ENCODE data around the gene RPS16. TPM values are rescaled to one million over a fixed set of nuclear protein-coding genes. Genes with fewer than 3 reads are reported as not detected.

Gene RPS16
- total and polyA plus RNA-seq, 2 of the 13 experiments (the other 11 are each of a cell fraction or from before 2014, with no cell fraction given) = 488 to 2,583 TPM

DNA sequence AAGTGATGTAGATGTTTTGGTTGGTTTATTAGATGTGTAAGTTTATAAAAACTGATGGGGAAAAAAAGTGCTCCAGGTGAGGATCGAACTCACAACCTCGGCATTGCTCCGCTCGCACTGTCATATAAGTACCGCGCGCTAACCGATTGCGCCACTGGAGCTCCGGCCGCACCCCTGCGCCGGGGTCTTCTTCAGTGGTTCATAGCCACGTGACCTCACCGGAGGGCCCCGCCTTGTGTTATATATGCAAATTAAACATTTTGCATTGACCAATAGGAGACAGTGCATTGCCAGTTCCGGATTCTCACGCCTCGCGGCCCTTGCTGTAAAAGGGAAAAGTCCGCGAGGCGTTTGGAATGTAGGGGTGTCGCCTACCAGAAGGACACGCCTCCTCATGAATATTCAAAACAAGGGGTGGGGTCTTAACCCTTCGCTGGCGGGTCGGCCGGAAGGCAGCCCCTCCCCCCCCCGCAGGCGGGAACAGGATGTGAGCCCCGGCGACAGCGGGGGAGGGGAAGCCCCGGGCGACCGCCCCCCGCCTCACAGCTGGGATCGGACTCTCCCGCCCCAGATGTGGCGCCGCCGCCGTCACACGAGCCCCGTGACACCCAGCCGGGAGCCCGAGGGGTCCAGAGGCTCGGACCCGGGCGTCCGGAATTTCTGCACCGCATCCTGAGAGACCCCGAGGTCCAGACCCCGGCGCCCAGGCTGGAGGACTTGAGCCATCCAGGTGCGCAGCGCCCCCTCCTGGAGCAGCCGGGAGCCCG lies 23.5 kb downstream of the RPS16 start, which contains the start of gene PLEKHG2 (continued):
- no peak for TF ChIP-seq GRHL1 (CRISPR knock-in tag; conservative IDR thresholded peaks at IDR 0.05)
- TF ChIP-seq HNRNPUL1 (IDR thresholded peaks at IDR 0.05; ENCODE audit: low read depth, low read length) = no peak
- TF ChIP-seq, protein P1, sequence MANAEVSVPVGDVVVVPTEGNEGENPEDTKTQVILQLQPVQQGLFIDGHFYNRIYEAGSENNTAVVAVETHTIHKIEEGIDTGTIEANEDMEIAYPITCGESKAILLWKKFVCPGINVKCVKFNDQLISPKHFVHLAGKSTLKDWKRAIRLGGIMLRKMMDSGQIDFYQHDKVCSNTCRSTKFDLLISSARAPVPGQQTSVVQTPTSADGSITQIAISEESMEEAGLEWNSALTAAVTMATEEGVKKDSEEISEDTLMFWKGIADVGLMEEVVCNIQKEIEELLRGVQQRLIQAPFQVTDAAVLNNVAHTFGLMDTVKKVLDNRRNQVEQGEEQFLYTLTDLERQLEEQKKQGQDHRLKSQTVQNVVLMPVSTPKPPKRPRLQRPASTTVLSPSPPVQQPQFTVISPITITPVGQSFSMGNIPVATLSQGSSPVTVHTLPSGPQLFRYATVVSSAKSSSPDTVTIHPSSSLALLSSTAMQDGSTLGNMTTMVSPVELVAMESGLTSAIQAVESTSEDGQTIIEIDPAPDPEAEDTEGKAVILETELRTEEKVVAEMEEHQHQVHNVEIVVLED (CRISPR knock-in tag; IDR thresholded peaks at IDR 0.05; ENCODE audit: borderline replicate concordance) = no peak; the same call in 1 of the 2 replicates
- TF ChIP-seq, protein P2, sequence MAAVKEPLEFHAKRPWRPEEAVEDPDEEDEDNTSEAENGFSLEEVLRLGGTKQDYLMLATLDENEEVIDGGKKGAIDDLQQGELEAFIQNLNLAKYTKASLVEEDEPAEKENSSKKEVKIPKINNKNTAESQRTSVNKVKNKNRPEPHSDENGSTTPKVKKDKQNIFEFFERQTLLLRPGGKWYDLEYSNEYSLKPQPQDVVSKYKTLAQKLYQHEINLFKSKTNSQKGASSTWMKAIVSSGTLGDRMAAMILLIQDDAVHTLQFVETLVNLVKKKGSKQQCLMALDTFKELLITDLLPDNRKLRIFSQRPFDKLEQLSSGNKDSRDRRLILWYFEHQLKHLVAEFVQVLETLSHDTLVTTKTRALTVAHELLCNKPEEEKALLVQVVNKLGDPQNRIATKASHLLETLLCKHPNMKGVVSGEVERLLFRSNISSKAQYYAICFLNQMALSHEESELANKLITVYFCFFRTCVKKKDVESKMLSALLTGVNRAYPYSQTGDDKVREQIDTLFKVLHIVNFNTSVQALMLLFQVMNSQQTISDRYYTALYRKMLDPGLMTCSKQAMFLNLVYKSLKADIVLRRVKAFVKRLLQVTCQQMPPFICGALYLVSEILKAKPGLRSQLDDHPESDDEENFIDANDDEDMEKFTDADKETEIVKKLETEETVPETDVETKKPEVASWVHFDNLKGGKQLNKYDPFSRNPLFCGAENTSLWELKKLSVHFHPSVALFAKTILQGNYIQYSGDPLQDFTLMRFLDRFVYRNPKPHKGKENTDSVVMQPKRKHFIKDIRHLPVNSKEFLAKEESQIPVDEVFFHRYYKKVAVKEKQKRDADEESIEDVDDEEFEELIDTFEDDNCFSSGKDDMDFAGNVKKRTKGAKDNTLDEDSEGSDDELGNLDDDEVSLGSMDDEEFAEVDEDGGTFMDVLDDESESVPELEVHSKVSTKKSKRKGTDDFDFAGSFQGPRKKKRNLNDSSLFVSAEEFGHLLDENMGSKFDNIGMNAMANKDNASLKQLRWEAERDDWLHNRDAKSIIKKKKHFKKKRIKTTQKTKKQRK (IDR thresholded peaks at IDR 0.05; ENCODE audit: low read length) = no peak
- TF ChIP-seq, protein P3, sequence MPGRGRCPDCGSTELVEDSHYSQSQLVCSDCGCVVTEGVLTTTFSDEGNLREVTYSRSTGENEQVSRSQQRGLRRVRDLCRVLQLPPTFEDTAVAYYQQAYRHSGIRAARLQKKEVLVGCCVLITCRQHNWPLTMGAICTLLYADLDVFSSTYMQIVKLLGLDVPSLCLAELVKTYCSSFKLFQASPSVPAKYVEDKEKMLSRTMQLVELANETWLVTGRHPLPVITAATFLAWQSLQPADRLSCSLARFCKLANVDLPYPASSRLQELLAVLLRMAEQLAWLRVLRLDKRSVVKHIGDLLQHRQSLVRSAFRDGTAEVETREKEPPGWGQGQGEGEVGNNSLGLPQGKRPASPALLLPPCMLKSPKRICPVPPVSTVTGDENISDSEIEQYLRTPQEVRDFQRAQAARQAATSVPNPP (CRISPR knock-in tag; IDR thresholded peaks at IDR 0.05) = no peak
- TF ChIP-seq ZFP36L2 (CRISPR knock-in tag; IDR thresholded peaks at IDR 0.05) = no peak
- TF ChIP-seq ZNF510 (CRISPR knock-in tag; IDR thresholded peaks at IDR 0.05; ENCODE audit: low read depth) = no peak; the same call in 1 of the 2 replicates
- TF ChIP-seq, protein P4, sequence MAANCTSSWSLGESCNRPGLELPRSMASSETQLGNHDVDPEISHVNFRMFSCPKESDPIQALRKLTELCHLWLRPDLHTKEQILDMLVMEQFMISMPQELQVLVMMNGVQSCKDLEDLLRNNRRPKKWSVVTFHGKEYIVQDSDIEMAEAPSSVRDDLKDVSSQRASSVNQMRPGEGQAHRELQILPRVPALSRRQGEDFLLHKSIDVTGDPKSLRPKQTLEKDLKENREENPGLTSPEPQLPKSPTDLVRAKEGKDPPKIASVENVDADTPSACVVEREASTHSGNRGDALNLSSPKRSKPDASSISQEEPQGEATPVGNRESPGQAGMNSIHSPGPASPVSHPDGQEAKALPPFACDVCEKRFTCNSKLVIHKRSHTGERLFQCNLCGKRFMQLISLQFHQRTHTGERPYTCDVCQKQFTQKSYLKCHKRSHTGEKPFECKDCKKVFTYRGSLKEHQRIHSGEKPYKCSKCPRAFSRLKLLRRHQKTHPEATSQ (CRISPR knock-in tag; IDR thresholded peaks at IDR 0.05; ENCODE audit: borderline replicate concordance) = no peak
- TF ChIP-seq, protein P5, sequence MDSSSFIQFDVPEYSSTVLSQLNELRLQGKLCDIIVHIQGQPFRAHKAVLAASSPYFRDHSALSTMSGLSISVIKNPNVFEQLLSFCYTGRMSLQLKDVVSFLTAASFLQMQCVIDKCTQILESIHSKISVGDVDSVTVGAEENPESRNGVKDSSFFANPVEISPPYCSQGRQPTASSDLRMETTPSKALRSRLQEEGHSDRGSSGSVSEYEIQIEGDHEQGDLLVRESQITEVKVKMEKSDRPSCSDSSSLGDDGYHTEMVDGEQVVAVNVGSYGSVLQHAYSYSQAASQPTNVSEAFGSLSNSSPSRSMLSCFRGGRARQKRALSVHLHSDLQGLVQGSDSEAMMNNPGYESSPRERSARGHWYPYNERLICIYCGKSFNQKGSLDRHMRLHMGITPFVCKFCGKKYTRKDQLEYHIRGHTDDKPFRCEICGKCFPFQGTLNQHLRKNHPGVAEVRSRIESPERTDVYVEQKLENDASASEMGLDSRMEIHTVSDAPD (CRISPR knock-in tag; IDR thresholded peaks at IDR 0.05) = no peak
- no peak for TF ChIP-seq RBM22 (optimal IDR thresholded peaks at IDR 0.05; ENCODE audit: low read length)
- TF ChIP-seq ZUFSP (CRISPR knock-in tag; IDR thresholded peaks at IDR 0.05; ENCODE audit: borderline replicate concordance) = no peak
- TF ChIP-seq HOXA5 (CRISPR knock-in tag; IDR thresholded peaks at IDR 0.05) = peak; percentile 74; the same call in 1 of the 2 replicates
- no peak for TF ChIP-seq HDAC6 (IDR thresholded peaks at IDR 0.05; ENCODE audit: low read depth, low read length)
- no peak for TF ChIP-seq ZFP62 (CRISPR knock-in tag; IDR thresholded peaks at IDR 0.05)
- TF ChIP-seq SIN3B (IDR thresholded peaks at IDR 0.05; ENCODE audit: low read length) = 0 out of 2 replicates have a peak, but pooled peaks have one; percentile 19

Measured in HepG2 (cell line).